Endothelial cell (in vitro differentiated cells): ENCODE data around the gene L1CAM. TPM values are rescaled to one million over a fixed set of nuclear protein-coding genes. Genes with fewer than 3 reads are reported as not detected.
A peak's percentile ranks its signal among the peaks of the same experiment; 100 is the strongest.

Experiments used
- DNase-seq: peaks from one replicate; pipeline ENCODE4 v3.0.0; 2021; ENCODE audit warnings: low spot score
- H3K27ac Mint-ChIP-seq: one replicate; pipeline ENCODE4 v1.8.0; 2021; ENCODE audit warnings: mixed read lengths, inconsistent platforms; ENCODE audit not compliant: unreplicated experiment
- H3K27me3 Mint-ChIP-seq: one replicate; pipeline ENCODE4 v1.8.0; 2021; ENCODE audit warnings: mild to moderate bottlenecking, moderate library complexity, mixed read lengths, inconsistent platforms; ENCODE audit not compliant: unreplicated experiment
- H3K36me3 Mint-ChIP-seq: one replicate; pipeline ENCODE4 v1.8.0; 2021; ENCODE audit warnings: mild to moderate bottlenecking, low read depth, mixed read lengths, inconsistent platforms; ENCODE audit not compliant: unreplicated experiment
- H3K4me1 Mint-ChIP-seq: one replicate; pipeline ENCODE4 v1.8.0; 2021; ENCODE audit warnings: mild to moderate bottlenecking, mixed read lengths, inconsistent platforms; ENCODE audit not compliant: unreplicated experiment
- H3K4me3 Mint-ChIP-seq: one replicate; pipeline ENCODE4 v1.8.0; 2021; ENCODE audit warnings: mild to moderate bottlenecking, mixed read lengths, inconsistent platforms; ENCODE audit not compliant: unreplicated experiment
- H3K9me3 Mint-ChIP-seq: one replicate; pipeline ENCODE4 v1.8.0; 2021; ENCODE audit warnings: mixed read lengths, inconsistent platforms; ENCODE audit not compliant: unreplicated experiment
- total RNA-seq: library from RNA; stranded (reverse); fragmentation: NEBNext Ultra II Directional; extraction: Animal tissue kit (Norgen Biotek cat#: 25700); gene quantifications from one replicate; pipeline ENCODE4 v1.2.1, GENCODE V29; 2021; ENCODE audit not compliant: unreplicated experiment
- TF ChIP-seq, protein P1 (sequence below): fragments of 200-600 bp; sonication (generic); IDR thresholded peaks from one replicate; pipeline ENCODE4 v1.5.0; 2021; ENCODE audit warnings: antibody characterized with exemption; ENCODE audit not compliant: unreplicated experiment

Gene L1CAM
- total RNA-seq, 1 donor from 2014 or later = 0.31 TPM

DNA sequence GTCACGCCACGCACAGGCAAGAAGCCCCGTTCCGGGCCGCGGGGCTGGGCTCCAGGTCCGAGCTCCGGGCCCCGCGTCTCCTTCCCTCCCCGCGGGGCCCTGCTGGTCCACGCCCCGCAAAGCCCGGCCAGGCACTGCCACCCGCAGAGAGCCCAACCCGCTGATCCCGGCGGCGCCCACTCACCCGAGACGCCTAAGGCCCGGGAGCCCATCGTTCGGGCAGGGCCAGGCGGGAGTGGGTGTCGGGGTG is 56.5 kb downstream of the L1CAM start:
- H3K27me3 Mint-ChIP-seq = peaks cover 4% of the 10 kb centered on the region

DNA sequence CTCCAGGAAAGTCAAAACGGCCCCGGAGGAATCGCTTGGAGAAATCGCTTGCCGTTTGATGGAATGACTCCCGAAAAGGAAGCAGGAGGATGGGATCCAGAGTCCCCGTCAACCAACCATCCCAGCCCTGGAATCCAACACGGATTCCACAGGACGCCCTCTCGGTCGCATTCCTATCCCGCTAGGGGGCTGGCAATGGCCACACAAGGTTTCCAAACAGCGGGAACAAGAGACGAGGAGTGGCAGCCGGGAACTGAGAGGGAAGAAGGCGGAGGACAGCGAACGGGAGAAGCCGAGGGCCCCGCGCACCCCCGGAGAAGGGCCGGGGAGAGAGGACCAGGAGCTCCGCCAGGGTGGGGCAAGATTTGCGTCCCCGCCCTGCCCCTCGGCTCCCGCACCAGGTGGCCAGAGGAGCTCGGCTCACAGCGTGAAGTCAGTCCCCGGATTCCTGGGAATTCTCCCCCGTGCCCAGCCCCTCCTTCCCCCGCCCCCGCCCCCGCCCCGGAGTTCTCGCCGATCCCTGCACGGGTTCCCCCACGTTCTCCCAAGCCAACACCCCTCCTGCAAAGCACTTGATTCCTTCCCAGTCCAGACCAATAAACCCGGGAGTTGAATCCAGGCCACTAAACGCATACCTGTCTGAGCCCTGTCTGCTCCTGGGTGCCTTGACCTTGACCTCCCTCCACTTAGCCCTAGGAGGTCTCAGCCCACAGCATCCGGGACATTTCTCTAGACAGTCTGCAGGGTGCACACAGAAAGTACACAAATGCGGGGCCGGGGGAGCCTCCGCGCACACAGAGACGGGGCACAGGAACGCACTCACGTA is 57.0 kb downstream of the L1CAM start:
- no peak overlapping the region for H3K27ac Mint-ChIP-seq
- peaks cover 4% of the 10 kb centered on the region for H3K27me3 Mint-ChIP-seq
- no peak for DNase-seq
- no peaks in the 10 kb centered on the region for H3K36me3 Mint-ChIP-seq
- no peak overlapping the region for H3K4me3 Mint-ChIP-seq
- H3K9me3 Mint-ChIP-seq = no peaks in the 10 kb centered on the region
- H3K4me1 Mint-ChIP-seq = peaks cover 7% of the 10 kb centered on the region
- TF ChIP-seq, protein P1, sequence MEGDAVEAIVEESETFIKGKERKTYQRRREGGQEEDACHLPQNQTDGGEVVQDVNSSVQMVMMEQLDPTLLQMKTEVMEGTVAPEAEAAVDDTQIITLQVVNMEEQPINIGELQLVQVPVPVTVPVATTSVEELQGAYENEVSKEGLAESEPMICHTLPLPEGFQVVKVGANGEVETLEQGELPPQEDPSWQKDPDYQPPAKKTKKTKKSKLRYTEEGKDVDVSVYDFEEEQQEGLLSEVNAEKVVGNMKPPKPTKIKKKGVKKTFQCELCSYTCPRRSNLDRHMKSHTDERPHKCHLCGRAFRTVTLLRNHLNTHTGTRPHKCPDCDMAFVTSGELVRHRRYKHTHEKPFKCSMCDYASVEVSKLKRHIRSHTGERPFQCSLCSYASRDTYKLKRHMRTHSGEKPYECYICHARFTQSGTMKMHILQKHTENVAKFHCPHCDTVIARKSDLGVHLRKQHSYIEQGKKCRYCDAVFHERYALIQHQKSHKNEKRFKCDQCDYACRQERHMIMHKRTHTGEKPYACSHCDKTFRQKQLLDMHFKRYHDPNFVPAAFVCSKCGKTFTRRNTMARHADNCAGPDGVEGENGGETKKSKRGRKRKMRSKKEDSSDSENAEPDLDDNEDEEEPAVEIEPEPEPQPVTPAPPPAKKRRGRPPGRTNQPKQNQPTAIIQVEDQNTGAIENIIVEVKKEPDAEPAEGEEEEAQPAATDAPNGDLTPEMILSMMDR = no peak

More for the DNA sequence above, 56.5 kb downstream of the L1CAM start:
- no peak overlapping the region for H3K27ac Mint-ChIP-seq
- peaks cover 7% of the 10 kb centered on the region for H3K4me1 Mint-ChIP-seq
- no peak overlapping the region for H3K4me3 Mint-ChIP-seq
- no peaks in the 10 kb centered on the region for H3K36me3 Mint-ChIP-seq
- no peaks in the 10 kb centered on the region for H3K9me3 Mint-ChIP-seq
- DNase-seq = no peak
- TF ChIP-seq, protein P1 = no peak

DNA sequence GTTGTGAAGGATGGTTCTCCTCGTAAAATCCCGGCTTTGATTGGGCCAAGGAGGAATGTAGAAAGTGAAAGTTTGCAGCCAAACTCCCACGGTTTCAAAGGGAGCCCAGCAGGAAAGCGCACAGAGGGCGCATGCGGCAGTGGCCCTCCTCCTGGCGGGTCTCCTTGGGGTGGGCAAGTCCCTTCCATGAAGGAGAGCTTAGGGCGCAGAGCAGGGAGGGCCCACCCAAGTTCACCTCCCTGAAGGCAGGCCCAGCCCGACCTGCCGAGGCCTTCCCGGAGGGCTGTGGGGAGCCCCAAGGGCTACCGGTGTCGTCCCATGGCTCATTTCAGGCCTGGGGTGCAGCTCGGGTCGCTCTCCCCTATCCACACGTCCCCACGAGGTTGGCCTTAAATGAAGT is 57.7 kb downstream of the L1CAM start:
- no peaks in the 10 kb centered on the region for H3K36me3 Mint-ChIP-seq
- H3K4me1 Mint-ChIP-seq = peaks cover 7% of the 10 kb centered on the region
- no peak overlapping the region for H3K27ac Mint-ChIP-seq
- no peak overlapping the region for H3K4me3 Mint-ChIP-seq
- peaks cover 4% of the 10 kb centered on the region for H3K27me3 Mint-ChIP-seq
- DNase-seq = no peak
- TF ChIP-seq, protein P1 = no peak
- no peaks in the 10 kb centered on the region for H3K9me3 Mint-ChIP-seq

DNA sequence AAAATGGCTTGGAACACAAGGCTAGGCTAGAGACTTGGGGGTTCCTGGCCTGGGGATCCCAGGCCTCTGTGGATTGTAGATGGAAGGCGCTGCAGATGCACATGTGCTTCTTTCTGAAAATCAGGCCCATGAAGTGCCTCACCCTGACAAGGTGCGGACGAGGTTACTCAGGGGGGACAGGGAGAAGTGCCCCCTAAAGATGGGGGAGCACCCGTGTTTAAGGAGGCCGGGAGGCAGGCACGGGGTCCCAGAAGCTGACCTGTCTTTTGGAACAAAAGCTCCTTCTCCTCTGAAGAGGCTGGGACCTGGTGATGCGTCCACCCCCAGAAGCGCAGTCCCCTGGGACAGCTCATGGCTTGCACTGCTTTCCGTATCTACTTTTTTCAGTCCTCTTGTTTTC is 58.1 kb downstream of the L1CAM start:
- TF ChIP-seq, protein P1 = no peak
- Mint-ChIP-seq H3K36me3 (no peaks in the 10 kb centered on the region), H3K27ac (peak overlapping the region; percentile 22), H3K4me1 (peaks cover 7% of the 10 kb centered on the region), H3K27me3 (peaks cover 4% of the 10 kb centered on the region), H3K4me3 (no peak overlapping the region), H3K9me3 (no peaks in the 10 kb centered on the region)
- no peak for DNase-seq

DNA sequence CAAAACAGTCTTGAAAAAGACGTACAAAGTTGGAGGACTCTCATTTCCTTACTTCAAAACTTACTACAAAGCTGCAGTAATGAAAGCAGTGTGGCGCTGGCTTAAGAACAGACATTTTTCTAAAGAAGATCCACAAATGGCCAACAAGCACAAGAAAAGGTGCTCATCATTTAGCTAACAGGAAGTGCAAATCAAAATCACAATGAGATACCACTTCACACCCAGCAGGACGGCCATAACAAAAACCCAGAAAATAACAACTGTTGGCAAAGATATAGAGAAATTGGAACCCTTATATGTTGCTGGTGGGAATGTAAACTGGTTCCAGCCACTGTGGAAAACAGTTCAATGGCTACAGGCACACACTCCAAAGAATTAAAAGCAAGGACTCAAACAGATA is 59.0 kb downstream of the L1CAM start:
- Mint-ChIP-seq H3K27me3 (peaks cover 4% of the 10 kb centered on the region), H3K4me3 (no peak overlapping the region), H3K9me3 (no peaks in the 10 kb centered on the region), H3K27ac (no peak overlapping the region), H3K4me1 (peaks cover 10% of the 10 kb centered on the region), H3K36me3 (no peaks in the 10 kb centered on the region)
- DNase-seq = no peak
- TF ChIP-seq, protein P1 = no peak
